Activated T-cell treated with anti-CD3 and anti-CD28 coated beads for 24 hours (primary cell): Measurements from ENCODE around the gene CDC37.

Experiments used
- DNase-seq: peaks from one replicate; pipeline ENCODE4 v3.0.0-alpha.2; 2020; ENCODE audit warnings: low read depth

The CDC37 gene

GRCh38 chr19:10403137-10404021 is at the start of gene CDC37:
TSS of gene CDC37 (minus strand) at chr19:10403542. CDS start at chr19:10403479, 63 bp downstream.
- DNase-seq, result peak; percentile 99

DNA sequence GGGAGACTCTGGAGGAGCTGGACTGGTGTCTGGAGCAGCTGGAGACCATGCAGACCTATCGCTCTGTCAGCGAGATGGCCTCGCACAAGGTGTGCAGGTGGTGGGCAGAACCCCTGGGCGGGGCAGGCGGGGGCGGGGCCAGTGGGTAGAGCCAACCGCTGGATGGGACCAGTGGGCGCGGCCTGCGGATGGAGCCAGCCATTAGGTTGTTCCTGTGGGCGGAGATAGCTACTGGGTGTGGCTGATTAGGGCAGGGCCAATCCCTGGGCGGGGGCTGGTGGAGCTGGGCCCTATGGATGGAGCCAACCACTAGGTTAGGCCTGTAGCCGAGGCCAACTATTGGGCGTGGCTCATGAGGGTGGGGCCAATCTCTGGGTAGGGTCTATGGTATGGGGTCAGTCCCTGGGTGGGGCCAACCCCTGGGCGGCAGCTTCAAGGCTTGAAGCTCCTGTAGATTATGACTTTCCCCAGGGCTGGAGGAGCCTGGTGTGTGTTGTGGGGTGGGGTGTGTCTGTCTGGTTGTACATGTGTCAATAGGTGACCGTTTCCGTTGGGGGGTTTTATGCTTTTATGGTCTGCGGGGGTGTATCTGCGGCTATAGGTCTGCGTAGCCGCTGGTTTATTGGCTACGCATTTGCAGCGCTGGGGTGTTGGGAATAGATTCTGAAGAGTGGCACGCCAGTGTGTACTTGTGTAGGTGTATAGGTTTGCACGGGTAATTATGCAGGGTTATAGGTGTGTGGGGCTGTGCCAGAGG is 47.7 kb upstream of the CDC37 start:
- DNase-seq, result no peak

GRCh38 chr19:10450191-10450852 is 47.0 kb upstream of the CDC37 start:
- no peak for DNase-seq

- no peak for DNase-seq
Measured at GRCh38 chr19:10449037-10449436, 45.7 kb upstream of the CDC37 start.

DNA sequence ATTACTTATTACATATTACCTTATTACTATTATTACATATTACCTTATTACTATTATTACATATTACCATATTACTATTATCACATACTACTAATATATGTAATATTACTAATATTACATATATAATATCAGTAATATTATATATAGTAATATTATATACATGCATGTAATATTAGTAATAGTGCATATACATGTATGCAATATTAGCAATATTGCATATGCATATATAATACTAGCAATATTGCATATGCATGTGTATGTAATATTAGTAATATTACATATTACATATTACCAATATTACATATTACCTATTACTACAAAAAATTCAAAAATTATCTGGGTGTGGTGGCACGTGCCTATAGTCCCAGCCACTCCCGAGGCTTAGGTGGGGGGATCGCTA is 39.4 kb upstream of the CDC37 start:
- DNase-seq, result no peak

GRCh38 chr19:10439588-10439987 is 36.2 kb upstream of the CDC37 start:
- DNase-seq, result no peak

- DNase-seq, result no peak
Measured at GRCh38 chr19:10433131-10433536, 29.8 kb upstream of the CDC37 start.

GRCh38 chr19:10432736-10433130 is 29.4 kb upstream of the CDC37 start:
- no peak for DNase-seq

DNA sequence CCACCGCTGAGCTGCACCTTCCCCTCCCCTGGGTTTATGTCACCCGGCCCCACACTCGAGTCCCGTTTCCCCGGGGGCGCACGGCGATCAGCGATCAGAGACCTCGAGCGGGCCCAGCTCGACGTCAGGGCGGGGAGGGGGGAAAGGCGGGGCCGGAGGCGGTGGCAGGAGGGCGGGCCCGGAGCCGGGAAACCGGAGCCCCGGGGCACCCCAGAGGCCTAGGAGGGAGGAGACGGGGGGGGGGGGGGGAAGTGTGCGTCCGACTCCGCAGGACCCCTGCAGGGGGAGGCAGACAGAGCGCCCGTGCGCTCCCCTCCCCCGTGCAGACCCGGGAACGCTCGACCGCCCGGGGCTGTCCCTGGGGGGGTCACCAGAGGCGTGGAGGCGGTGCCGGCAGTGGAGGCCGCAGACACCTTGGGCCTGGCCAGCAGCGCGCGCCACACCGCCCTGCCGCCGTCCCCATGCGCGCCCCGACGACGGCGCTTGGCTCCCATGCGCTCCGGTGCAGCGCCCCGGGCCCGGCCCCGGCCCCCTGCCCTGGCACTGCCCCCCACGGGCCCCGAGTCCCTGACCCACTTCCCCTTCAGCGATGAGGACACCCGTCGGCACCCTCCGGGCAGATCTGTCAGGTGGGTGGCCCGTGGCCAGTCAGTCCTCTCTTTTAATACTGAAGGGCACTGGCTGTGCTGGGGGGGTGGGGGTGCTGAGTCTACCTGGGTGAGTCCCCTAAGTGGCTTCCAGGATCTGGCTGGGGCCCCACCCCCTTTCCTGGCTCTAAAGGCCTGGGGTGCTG is 28.8 kb upstream of the CDC37 start:
- DNase-seq, result peak; percentile 41

- DNase-seq, result no peak
Measured at GRCh38 chr19:10431254-10431942, 28.1 kb upstream of the CDC37 start.

- no peak for DNase-seq
Measured at GRCh38 chr19:10430505-10431253, 27.3 kb upstream of the CDC37 start.

DNA sequence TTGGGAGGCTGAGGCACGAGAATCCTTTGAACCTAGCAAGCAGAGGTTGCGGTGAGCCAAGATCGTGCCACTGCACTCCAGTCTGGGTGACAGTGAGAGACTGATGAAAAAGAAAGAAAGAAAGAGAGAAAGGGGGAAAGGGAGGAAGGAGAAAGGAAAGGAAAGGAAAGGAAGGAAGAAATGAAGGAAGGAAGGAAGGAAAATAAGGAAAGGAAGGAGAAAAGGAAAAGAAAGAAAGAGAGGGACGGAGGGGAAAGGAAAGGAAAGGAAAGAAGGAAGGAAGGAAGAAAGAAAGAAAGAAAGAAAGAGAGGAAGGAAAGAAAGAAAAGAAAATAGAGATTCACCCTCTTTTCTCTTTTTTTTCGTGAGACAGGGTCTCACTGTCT is 25.6 kb upstream of the CDC37 start:
- no peak for DNase-seq

- DNase-seq, result no peak
Measured at GRCh38 chr19:10427169-10427568, 23.8 kb upstream of the CDC37 start.

DNA sequence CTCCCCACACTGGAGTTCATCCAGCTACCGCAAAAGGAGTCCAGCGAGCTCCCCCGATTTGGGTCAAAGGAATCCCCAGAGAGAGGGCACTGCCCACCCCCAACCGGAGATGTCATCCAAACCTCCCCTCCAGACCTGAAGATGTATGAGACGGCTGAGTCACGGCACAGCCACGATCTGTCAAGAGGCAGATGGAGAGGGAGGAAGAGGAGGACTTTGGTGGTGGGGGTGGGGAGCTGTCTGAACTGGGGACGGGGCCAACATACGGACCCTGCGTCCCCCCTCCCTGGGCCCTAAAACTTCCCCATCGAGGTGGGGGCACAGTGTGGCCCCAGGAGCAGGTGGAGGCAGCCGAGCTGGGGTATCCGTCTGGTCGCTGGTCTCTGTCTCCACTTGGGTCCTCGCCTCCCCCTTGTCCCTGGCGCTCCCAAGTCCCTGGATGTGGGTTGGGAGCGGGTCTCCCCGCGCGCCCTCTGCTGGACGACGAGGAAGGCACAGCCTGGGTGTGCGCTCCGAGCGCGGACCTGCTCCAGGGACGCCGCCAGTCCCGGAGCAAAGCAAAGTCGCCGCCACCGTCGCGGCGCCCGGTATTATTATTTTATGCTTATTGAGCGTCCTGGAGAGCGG is 20.8 kb upstream of the CDC37 start:
- DNase-seq, result peak; percentile 51

GRCh38 chr19:10422846-10423245 is 19.5 kb upstream of the CDC37 start:
- DNase-seq, result no peak

DNA sequence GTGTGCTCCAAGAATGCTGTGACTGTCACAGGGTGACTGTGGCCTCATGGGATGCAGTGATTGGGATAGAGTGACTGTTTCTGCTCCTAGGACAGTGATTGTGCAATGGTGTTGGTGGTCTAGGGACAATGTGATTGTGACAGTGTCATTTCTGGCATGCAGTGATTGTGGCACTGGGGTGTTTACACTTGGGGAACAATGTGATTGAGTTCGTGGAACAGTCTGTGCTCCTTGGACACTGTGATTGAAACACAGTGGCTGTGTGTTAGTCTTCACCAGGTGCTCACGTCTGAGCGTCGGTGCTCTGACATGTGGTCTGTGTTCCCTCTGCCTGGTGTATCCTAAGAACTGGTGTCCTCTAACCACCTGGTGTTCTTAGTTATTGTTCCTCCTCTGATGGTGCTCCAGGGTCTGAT is 18.7 kb upstream of the CDC37 start:
- DNase-seq, result no peak

DNA sequence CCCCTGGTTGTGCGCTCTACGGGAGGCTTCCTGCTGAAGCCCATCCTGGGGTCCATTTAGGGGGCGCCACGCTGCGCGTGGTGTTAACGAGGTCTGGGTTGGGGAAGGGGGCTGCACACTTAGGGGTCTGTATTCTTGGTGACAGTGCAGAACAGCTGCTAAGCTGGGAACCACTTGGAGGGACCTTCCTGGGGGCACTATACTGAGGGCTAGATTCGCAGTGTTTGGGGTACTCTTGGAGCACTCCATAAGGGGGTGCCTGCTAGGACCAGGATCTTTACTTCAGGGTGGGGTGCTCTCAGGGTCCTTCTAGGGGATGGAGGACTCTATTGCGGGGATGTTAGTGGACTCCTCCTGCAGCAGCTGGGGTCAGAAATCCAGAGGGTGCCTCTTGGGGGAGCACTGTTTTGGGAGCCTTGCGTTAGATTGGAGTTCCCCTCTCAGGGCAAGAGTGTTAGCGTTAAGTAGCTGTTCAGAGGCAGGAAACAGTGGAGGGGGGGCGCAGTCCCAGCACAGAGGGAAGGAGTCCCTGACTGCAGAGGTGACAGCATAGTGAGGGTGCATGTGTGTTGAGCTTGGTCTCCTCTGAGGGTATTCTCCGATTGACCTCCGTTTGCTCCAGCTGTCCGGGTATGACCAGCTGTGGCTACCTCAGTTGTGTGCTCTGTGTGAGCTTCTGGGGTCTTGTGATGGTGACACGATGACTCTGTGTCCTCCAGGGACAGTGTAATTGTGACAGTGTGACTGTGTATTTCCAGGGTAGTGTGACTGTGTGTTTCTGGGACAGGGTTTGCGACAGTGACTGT is 18.1 kb upstream of the CDC37 start:
- no peak for DNase-seq

GRCh38 chr19:10420444-10421239 is 17.3 kb upstream of the CDC37 start, which contains the start of gene PDE4A:
TSS of gene PDE4A (plus strand) at chr19:10420538. CDS start at chr19:10420765, 227 bp downstream.
- no peak for DNase-seq
